CMK (cell line): Measurements from ENCODE around the gene GATAD2A.

Source experiments
- DNase-seq: peaks from one replicate; pipeline ENCODE4 v3.0.0-alpha.2; 2010; ENCODE audit warnings: low read depth

The GATAD2A gene

DNA sequence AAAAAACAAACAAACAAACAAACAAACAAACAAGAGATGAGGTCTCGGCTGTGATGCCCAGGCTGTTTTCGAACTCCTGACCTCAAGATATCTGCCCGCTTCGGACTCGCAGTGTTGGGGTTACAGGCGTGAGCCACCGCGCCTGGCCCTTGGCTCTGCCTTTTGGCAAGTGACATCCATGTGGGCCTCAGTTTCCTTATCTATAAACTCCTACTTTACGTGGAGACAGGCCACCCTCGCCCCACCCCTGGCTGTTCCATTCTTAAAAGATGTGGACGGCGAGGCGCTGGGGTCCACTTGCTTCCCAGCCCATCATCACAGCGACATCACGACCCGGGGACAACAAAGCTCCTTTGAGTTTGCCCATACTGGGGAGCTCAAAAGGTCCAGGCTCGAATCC lies 108.2 kb downstream of the GATAD2A start:
- DNase-seq = no peak

GRCh38 chr19:19514215-19514657 lies 108.8 kb downstream of the GATAD2A start:
- DNase-seq = no peak

GRCh38 chr19:19514881-19515641 lies 109.6 kb downstream of the GATAD2A start, which contains the start of gene TSSK6:
Gene TSSK6 (minus strand): TSS chr19:19515548. CDS start chr19:19515427, 121 bp downstream.
- DNase-seq = no peak

DNA sequence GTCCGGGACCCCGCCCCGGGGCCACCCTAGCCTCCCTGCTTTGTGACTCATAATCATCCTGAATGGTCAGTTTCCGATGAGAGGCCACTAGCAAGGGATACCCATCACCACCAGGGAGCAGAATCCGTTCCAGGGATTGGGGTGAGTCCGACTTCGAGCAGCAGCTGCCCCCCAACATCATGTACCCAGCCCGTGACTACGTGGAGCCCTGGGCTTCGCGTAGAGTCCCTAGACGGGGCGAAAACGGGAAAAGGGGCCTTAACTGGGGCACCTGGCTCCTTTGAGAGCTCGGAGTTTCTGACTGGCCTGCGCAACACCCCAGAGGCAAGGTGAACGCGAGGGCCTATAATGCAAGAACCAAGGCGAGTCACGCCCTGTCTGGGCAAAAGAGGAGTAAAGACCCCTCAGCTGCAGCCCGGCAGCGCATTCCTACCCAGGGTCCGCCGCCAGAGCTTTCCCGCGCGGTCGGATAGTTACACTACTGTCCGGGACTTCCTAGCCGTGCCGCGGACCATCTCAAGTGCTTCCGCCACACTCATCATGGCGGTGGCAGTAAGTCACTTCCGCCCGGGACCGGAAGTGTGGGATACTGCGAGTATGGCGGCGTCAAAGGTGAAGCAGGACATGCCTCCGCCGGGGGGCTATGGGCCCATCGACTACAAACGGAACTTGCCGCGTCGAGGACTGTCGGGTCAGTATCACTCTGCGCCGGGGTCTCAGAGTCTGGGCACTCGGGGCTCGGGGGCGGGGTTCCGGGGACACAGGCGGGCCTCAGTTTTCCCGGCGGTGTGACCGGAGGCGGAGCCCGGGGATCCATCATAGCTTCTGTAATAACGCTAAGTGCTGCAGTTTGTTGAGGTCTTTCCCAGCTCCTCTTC lies 110.4 kb downstream of the GATAD2A start, which contains the start of gene NDUFA13:
TSS of gene NDUFA13 (plus strand) at position 584 of the 878 bp plus-strand sequence. CDS start at position 598, 14 bp downstream.
- DNase-seq = peak; percentile 91

GRCh38 chr19:19517235-19517619 lies 111.8 kb downstream of the GATAD2A start:
- no peak for DNase-seq

GRCh38 chr19:19520989-19521388 lies 115.5 kb downstream of the GATAD2A start:
- DNase-seq = no peak

DNA sequence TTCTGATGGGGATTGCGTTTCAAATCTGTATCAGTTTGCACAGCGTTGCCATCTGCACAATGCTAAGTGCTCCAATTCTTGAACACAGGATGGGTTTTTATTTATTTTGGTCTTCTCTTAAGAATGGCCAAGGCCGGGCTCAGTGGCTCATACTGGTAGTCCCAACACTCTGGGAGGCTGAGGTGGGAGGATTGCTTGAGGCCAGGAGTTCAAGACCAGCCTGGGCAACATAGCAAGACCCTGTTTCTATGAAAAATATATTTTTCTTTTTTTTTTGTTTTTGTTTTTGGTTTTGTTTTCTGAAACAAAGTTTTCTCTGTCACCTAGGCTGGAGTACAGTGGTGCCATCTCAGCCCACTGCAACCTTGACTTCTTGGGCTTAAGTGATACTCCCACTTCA lies 117.7 kb downstream of the GATAD2A start:
- DNase-seq = no peak

- DNase-seq = no peak
Measured at GRCh38 chr19:19524053-19524452, 118.6 kb downstream of the GATAD2A start.

- DNase-seq = no peak
Measured at GRCh38 chr19:19525611-19526380, 120.3 kb downstream of the GATAD2A start.

DNA sequence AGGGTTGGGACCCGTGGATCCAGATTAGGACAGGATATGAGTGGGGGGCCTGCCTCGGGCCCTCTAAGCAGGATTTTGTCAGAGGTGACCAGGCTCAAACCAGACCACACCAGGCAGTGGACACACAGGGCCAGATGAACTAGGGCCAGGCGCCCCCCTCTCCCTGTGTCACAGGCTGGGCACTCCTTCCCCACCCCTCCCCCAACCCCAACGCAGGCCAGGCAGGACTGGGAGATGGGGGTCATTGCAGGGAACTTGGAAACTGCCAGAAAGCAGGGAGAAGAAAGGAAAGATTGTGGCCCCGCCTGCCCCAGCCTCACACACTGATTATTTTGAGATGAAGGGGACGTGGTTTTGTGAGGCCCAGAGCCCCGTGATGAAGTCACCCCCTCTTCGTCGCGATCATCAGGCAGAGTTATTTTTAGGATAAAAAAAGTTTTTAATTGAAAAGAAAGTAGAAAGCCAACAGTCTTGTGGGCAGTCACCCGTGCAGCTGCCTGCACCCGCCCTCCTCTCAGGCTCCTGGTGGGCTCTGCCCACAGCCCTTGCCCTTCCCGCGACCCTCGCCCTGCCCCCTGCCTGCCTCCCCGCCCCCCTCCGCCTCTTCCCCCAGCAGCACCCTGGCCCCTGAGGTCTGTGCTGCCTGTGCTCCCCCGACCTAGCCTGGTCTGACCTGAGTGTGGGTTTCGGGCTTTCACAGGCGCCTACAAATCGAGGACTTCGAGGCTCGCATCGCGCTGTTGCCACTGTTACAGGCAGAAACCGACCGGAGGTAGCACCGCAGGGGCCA lies 121.3 kb downstream of the GATAD2A start:
- DNase-seq = no peak

GRCh38 chr19:19527371-19527656 lies 121.8 kb downstream of the GATAD2A start:
- no peak for DNase-seq

- no peak for DNase-seq
Measured at GRCh38 chr19:19527674-19528625, 122.5 kb downstream of the GATAD2A start.

DNA sequence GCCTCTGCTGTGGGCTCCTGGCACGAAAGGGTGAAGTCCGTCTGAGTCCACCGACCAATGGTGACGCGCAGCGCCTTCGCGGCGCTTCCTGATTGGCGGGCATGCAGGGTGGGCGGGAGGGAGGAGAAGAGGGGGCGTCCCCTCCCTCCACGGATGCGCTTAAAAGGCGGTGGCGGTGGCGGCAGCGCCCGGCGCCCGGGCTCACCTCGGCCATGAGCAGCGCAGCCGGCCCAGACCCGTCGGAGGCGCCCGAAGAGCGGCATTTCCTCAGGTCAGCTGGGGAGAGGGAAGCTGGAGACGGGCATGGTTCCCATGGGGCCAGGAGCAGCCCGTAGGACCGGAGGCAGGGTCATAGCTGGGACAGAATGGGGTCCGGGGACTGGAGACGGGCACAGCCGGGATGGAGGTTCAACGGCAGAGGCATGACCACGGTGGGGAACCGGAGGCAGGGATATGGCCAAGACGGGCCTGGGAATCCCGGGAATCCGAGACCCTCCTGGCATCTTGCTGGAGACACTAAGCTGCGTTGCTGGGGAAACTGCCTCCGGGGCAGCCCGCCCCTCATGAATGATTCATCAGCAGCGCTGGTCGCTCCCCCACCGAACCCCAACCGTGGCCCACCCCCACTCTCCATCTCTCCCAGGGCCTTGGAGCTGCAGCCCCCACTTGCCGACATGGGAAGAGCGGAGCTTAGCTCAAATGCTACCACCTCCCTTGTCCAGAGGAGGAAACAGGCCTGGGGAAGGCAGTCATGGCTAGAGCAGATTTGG lies 123.4 kb downstream of the GATAD2A start, which contains the start of gene YJEFN3:
TSS of gene YJEFN3 (plus strand) at position 191 of the 770 bp plus-strand sequence. CDS start at position 213, 22 bp downstream.
- no peak for DNase-seq

DNA sequence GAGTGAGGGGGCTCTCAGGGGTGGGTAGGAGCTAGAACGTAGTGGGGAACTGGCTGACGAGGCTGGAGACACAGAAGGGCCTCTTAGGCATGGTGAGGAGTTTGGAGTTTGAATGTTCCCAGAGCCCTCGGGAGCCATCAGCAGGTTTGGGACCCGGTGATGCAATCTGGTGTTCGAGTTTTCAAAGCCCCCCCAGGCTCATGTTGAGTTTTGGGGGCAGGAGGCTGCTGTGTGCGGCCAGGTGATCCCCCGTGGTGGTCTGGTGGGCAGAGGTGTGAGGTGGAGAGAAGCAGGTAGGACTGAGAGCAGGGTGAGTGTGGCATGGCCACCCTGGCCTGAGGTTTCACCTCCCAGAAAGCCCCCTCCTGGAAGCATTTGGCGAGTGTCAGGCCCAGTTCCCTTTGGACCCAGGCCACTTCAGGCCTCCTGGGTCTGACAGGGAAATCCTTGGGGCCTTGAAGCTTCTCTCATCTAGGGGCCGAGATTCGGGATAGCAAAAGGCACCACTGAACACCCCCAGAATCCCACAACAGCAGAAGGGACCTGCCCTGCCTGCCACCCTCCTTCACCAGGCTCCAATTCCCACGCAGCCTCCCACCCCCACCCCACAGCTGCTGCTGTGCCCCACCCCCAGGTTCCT lies 124.4 kb downstream of the GATAD2A start:
- no peak for DNase-seq

- DNase-seq = no peak
Measured at GRCh38 chr19:19530423-19530804, 124.9 kb downstream of the GATAD2A start.

DNA sequence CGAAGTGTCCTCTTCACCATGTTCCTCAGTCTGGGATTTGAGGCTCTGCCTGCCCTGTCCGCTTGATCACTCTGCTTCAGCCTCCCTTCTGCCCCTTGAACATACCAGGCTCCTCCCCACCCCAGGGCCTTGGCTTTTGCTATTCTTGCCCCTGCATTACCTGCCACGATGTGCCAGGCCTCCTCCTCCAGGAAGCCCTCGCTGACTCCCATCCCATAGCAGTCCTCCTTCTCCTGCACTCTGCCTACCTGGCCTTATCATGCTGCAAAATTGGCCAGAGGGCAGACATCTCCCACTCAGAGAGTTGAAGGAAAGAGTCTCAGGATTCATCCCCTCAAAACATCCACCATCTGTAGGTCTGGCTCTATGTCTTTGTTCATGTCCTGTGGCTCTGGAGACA lies 125.4 kb downstream of the GATAD2A start:
- no peak for DNase-seq

GRCh38 chr19:19531951-19532805 lies 126.7 kb downstream of the GATAD2A start:
- DNase-seq = no peak
